GM18502 (cell line): ENCODE data around the gene MICAL3.
"Not testable (repeated sequence)": the region's sequence is repeated elsewhere in the genome, so short reads cannot be mapped to it uniquely, and the experiment has no call there.

Experiments used
- ATAC-seq: cut with Tn5 transposase; IDR thresholded peaks from one replicate; pipeline ENCODE4 v1.9.1; 2021; ENCODE audit warnings: mild to moderate bottlenecking; ENCODE audit not compliant: unreplicated experiment, poor library complexity

MICAL3 gene

DNA sequence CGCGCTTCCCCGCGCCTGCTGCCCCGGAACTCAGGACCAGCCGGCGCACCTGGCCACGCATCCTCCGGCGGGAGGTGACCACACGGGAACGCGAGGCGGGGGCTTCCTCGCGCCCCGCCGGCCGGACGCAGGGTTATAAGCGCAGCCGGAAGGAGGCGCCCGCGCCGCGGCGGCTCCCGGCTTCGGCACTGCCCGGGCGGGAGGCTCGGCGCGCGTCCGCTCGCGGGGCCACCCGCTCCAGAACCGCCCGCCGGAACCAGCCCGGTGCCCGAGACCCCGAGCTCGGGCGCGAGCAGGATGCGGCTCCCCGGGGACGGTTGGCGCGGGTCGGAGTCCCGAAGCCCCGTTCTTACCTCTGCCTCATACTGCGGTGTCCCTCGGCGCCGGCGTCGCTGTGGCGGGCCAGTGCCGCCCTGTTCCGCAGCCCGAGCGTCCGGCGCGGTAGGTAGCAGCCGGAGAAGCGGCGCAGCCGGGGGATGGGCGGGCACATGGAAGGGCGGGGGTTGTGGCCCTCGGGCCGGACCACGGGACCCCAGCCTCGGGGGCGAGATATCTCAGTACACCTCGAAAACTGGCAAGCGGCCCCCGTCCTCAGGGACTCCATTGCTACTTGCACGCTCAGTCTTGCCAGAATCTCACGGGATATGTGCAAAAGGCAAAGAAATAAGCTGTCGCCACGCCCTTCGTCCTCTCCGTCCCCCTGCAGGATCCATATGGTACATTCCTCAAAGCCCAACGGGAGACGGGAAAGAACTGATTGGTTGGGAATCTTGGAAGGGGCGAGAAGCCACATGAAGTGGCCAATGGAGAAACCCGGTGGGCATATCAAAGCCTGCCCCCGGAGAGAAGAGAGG is 23.1 kb downstream of the MICAL3 start:
- no peak for ATAC-seq

DNA sequence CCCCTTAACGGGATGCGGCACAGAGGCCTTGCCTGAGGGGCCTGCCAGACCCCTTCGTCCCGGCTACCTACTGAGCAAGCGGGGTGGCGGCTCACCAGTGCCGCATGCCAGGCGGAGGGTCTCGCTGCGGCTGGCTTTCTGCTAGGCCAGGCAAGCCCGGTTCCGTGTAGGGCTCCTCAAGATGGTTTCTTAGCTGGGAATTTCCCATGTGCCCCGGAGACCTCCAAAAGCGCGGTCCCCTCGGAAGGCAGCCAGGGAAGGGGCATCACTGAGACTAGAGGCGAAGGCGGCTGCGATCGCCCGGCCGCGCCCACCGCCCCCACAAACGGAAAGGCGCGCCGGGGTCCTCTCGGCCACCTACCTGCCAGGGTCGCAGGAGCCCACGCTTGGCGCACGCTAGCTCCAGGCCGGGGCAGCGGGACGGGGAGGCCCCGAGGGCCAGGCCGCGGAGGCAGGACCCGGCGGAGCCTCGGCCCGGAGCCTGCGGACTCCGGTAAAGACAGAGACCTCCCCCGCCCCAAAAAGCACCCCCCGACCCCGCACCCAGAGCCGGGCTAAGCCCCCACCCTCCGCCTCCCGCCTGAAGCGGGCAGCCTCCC is 23.8 kb downstream of the MICAL3 start:
- ATAC-seq = no peak

DNA sequence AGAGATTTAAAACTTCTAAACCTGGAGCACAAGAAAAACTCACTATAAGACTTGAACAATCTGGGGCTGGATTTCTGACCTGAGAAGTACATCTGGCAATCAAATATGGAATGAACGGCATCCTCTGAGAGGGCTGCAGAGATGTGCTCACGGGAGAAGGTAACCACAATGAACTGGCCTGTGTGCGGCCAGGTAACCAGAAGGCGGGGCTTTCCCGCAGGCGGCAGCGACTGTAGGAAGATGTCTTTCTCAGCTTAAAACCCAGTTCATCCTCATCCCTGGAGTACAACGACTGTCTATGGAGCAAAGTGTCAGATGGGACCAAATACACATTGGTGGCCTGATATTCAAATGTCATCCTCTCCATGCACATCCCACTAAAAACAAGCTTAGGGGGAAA is 24.5 kb downstream of the MICAL3 start:
- no peak for ATAC-seq

DNA sequence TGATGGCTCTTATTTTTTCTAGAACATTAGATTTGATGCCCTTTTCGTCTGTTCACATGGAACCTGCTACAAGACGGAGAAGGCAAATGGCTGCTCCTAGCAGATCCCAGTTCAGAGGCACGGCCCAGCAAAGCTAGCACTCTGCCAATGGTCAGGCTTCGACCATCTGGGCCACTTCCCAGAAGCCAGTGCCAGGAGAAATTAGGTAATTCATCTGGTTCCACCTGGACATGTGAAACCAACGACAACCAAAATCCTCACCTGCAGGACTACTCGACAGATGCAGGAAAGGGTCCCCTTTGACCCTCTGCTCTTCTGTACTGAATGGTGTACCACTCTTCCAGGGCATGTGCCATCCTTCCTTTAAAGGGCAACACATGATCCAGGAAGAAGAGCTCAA is 25.4 kb downstream of the MICAL3 start:
- ATAC-seq = no peak

DNA sequence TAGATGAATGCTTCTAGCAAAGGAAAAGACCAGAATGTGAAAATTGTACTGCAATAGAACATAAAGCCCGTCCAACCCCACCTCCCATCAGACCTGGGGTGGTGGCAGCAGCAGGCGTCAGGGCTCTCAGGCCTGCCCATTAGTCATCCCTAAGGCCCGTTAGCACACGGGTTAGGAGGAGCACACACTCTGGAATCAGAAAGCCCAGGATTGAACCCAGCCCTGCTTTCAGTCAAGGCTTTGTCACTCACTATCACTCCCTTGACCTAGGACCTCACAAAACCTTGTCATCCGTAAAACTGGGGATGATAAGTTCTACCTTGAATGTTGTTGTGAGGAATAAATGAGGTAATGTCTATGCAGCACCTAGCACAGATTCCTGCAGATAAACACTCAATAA is 26.9 kb downstream of the MICAL3 start:
- no peak for ATAC-seq

DNA sequence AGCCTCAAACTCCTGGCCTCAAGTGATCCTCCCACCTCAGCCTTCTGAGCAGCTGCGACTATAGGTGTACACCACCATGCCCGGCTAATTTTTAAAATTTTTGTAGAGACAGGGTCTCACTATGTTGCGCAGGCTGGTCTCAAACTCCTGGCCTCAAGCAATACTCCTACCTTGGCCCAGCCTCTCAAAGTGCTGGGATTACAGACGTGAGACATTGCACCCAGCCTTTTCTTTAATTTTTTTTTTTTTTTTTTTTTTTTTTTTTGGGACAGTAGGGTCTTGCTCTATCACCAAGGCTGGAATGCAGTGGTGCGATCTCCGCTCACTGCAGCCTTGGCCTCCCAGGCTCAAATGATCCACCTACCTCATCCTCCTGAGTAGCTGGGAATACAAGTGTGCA is 29.1 kb downstream of the MICAL3 start:
- not testable (repeated sequence) for ATAC-seq

DNA sequence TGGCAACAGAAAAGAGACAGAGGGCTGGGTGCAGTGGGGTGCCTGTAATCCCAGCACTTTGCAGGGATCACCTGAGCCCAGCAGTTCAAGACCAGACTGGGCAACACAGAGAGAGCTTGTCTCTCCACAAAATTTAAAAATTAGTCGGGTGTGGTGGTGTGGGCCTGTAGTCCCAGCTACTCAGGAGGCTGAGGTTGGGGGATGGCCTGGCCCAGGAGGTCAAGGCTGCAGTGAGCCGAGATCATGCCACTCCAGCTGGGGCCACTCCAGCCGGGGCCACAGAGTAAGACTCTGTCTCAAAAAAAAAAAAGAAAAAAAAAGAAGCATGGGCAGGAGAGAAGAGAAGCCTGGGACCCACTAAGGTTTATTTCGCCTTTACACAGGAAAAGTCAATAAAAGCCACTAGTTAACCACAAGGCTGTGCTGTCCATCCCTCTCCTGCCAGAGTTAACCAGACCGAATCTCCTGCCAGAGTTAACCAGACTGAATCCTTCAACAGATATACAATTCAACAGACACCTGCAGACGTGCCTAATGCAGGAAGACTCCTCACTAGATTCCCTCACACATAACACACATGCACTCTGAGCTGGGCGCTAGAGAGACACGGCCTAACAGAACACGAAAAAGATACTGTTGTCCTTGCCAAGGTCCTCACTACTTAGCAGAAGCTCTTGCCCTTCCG is 29.8 kb downstream of the MICAL3 start:
- ATAC-seq = no peak

DNA sequence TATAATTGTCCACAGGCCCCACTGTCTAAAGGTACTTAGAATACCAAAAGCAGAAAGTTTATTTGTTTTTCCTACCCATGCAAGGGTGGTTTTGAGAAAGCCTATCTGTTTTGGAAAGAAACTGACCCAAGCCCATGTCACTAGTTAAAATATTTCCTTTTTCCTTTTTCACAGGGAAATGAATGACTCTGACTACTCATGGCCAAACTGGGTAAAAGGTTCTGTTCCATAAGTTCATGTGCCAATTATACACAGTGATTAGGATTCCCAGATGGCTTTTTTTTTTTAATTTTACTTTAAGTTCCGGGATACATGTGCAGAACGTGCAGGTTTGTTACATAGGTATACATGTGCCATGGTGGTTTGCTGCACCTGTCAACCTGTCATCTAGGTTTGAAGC is 31.4 kb downstream of the MICAL3 start:
- ATAC-seq = not testable (repeated sequence)

DNA sequence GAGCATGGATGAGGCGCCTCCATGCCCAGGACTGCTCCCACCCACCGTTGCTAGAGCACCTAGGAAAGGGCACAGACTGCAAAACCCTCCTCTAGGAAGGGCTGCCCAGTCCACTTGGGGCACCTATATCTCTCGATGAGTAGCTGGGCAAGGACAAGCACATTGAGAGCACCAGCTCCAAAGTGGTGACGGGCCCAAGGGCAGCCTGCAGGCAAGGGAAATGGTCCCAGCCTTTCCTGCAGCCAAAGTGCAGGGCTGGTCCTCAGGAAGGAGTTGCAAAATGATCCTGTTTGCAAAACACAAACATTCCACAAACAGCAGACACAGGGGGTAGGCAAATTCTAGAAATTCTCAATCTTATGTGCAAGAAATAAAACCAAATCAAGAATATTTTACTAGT is 32.4 kb downstream of the MICAL3 start:
- not testable (repeated sequence) for ATAC-seq

DNA sequence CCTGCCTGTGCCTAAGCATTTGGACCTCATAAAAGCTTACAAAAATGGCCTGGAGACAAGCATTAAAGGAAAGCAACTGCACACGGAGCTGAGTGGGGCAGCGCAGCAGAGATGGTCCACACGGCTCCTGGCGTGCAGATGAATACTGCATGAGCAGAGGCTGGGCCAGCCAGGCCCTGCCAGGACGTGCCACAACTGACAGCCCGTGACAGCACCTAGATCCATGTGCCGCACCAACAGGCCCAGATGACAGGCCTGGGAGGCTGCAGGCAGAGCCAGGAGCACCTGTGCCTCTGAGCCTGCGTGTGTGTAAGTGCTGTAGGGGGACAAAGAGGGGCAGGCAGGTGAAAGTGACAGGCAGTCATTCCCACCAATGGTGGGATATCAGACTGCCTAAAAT is 33.4 kb downstream of the MICAL3 start:
- ATAC-seq = no peak

DNA sequence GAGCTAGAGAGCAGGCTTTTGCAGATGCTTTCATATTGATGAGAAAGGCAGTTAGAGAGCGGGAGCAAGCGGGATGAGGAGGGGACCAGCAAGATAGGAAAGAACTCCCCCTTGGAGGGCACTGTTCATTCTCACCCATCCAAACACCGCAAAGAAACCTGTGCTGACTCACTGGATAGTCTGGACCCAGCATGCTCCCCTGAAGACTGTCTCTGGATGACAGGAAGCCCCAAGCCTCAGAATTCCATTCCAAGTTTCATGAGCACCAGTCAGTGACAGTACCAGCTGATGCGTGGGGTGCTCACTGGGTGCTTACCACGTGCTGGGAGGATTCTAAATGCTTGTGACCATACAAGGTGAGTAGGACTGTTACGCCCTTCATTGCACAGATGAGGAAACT is 34.2 kb downstream of the MICAL3 start:
- ATAC-seq = no peak

DNA sequence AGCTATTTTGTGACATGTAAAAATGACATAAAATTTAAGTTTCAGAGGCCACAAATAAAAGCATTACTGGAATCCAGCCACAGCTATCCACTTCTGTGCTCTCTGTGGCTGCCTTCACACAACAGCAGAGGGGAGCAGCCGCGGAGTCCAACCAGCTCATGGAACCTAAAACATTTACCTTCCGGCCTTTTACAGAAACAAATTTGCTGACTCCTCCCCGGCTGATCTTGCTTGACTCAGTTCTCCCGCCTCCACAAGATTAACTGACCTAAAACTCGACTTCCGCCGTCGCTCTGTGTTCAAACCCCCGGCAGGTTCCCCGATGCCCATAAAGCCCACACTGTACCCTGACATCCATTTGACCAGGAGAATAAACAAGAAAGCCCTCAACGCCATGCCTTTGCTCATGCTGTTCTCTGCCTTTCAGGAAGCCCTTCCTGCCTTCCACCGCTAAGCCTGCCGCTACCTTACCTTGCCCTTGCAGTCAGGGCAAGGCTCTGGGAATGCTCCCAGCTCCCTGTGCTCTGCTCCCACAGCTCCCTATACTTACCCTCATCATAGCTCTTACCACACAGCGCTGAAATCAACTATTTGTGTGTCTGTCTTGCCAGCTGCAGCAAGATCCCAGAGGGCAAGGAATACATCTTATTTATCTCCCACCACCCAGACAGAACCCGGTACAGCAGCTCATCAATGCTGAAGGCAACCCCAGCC is 35.4 kb downstream of the MICAL3 start:
- no peak for ATAC-seq

DNA sequence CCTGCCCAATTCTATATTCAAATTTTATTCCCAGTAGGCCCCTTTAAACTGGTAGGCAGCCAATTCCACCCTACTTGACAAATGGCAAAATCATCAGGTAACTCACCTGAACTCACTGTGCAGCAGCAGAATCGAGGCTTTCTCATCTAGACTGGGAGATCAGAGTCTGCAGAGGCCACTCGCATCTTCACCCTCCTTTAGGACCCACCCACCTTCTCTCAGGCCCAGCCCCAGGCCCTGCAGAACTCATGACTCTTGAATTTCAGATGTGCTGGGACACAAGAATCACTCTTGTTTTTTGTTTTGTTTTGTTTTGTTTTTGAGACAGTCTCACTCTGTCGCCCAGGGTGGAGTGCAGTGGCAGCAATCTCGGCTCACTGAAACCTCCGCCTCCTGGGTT is 38.8 kb downstream of the MICAL3 start:
- ATAC-seq = no peak

DNA sequence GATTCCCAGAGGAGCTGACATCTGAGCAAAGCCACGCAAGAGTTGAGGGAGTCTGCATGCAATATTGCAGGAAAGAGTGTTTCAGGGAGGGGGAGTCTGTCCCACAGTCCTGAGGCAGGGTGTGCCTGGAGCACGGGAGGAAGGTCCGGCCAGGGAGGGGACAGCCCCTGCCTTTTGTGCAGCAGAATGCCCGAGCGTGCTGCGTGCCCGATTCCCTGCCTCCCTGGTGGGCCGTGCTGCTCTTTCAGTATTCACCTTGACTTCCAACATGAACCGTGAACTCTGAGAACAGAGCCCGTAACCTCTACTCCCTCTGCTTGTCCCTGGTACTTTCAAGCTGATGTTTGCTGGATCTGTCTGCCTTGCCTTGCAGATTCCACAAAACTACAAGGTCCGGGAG is 39.3 kb downstream of the MICAL3 start:
- not testable (repeated sequence) for ATAC-seq

DNA sequence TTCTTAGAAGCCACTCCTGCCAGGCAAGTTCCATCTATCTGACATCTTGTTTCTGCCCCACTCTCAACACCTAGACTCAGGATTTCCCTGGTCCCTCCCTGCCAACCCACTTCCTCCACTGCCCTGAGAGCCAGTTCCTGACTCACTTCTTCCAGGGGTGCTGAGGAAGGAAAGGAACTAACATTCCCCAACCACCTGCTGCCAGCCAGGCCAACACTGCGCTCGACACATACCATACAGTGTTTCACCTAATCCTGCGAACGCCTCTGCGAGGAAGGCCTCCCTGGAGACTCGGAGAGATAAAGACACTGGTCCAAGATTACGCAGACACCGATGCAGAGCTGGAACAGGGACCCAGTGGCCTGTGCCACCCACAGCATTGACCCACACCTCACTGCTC is 40.2 kb downstream of the MICAL3 start:
- ATAC-seq = no peak

DNA sequence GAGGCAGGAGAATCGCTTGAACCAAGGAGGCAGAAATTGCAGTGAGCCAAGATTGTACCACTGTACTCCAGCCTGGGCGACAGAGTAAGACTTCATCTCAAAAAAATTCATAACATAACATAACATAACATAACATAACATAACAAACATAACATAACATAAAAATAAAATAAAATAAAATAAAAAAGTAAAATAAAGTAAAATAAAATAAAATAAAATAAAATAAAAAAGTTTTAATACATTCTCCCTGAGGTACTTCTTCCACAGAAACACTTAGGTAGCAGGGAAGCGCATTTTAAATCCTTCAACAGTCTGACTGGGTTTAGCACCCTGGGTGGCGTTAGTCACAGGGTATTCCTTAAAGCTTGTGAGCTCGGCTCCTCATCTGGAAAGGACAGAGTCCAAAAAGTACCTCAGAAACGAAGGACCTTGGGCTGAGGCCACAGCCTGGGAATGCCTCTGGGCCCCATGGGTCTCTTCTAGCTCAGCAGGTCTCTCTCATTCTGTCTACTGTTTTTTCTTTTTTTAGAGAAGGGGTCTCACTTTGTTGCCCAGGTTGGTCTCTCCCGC is 41.7 kb downstream of the MICAL3 start:
- no peak for ATAC-seq

DNA sequence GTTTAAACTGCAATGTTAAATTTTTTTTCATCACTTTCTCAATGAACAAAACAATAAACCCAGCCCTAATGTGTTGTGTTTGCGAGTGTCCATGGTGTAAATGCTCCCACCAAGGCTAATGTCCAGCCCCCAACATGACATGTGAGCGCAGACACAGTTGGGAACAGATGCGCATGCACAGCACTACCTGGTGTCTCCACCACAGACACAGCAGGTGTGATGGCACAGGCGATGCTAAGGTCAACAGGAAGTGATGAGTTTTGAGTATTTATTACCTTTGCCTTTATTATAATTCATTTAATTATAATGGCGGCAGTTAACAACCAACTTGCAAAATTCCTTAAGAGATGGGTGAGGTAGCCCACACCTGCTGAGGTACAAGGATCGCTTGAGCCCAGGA is 42.9 kb downstream of the MICAL3 start:
- ATAC-seq = no peak

DNA sequence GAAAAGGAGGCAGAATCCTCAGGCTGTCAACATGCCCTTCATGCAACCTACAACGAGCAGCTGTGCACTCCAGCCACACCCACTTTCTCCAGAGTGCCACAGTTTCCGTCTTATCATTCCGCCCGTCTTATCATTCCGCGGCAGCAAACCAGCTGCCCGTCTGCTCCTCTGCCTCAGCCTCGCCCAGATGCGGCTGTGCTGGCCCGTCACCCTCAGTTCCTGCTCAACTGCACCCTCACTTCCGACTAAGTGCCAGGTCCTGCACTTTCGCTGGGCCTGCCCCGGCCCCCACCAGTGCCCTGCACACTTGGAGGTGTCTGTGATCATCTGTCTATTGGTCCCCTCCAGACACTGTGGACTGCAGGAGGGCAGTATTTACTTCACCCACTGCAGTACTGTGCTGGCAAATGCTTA is 43.7 kb downstream of the MICAL3 start:
- no peak for ATAC-seq

DNA sequence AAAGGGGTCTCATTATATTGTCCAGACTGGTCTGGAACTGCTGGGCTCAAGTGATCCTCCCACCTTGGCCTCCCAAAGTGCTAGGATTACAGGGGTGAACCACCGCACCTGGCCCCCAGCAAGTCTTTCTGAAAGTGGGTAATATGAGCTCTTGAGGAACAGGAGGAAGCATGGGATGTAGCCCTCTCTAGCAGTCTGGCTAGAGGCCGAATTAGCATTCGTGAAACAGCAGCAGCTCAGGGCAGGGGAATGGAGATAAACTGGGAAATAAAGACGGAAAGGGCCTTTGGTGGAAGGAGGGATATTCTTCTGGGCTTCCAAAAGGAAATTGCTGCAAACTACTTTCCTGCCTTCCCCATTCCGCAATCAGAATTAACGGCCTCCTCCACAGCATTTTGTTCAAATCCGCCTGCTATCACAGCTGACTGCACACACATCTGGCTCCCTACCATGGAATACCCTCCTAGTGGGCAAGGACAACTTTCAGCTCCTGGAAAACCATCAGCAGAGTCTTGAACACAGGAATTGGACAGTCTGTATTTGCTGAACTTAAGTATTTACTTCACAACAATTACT is 44.3 kb downstream of the MICAL3 start:
- no peak for ATAC-seq

DNA sequence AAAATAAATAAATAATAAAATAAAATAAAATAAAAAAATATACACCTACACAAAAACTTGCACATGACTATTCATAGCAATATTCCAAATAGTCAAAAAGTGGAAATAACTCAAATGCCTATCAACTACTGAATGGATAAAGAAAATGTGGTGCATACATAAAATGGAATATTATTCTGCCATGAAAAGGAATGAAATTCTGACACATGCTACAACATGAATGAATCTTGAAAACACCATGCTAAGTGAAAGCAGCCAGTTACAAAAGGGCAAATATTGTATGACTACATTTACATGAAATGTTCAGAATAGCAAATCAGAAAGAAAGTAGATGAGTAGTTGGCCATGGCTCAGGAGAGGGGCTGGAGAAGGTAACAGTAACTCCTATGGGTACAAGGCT is 46.3 kb downstream of the MICAL3 start:
- no peak for ATAC-seq
